GM21576 (cell line): ENCODE results near the gene CIBAR2.
"Not testable (repeated sequence)": the region's sequence is repeated elsewhere in the genome, so short reads cannot be mapped to it uniquely, and the experiment has no call there.

Experiments
- ATAC-seq: cut with Tn5 transposase; IDR thresholded peaks from one replicate; pipeline ENCODE4 v1.9.1; 2021; ENCODE audit warnings: mild to moderate bottlenecking, moderate library complexity; ENCODE audit not compliant: unreplicated experiment

CIBAR2 gene

DNA sequence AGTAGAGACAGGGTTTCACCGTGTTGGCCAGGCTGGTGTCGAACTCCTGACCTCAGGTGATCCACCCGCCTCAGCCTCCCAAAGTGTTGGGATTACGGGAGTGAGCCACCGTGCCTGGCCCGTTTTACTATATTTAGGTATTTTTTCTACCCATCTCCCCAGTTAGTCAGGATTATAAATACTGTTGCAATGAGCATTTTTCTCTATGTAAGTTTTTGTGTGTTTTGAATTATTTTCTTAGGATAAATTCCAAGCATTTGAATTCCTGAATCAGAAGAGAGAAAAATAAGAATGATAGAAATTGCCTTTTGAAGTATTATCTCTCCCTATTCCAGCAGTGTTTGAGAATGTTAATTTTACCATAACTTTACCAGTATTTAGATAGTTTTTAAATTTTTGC, 48.1 kb downstream of the CIBAR2 start:
- ATAC-seq = no peak

GRCh38 chr16:85062845-85063244, 49.4 kb downstream of the CIBAR2 start:
- ATAC-seq = no peak

DNA sequence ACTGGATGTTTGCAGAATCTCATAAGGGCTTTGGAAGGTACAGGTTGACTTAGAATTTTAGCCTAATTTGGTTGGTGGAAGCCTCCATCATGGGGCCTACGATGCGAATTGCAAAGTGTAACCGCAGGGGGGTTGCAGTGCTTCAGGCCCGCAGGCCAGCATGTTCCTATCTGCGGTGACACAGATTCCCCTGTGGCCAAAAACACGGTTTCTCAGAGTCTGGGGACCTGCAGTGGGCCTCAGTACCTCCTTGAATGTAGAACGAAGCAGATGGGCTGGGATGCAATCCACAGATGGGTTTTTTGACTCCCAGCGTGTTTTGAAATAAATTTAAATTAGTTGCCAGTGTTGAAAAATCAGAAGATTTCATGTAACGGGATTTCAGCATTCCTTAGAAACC, 49.9 kb downstream of the CIBAR2 start:
- ATAC-seq = no peak

- ATAC-seq = no peak
Measured at GRCh38 chr16:85061566-85061965, 50.7 kb downstream of the CIBAR2 start.

GRCh38 chr16:85058909-85059308, 53.4 kb downstream of the CIBAR2 start:
- ATAC-seq = no peak

GRCh38 chr16:85057948-85058347, 54.3 kb downstream of the CIBAR2 start:
- ATAC-seq = no peak

GRCh38 chr16:85057212-85057889, 54.9 kb downstream of the CIBAR2 start:
- ATAC-seq = no peak

GRCh38 chr16:85056211-85056748, 56.0 kb downstream of the CIBAR2 start:
- ATAC-seq = no peak

GRCh38 chr16:85055493-85056210, 56.6 kb downstream of the CIBAR2 start:
- ATAC-seq = peak; percentile 90

DNA sequence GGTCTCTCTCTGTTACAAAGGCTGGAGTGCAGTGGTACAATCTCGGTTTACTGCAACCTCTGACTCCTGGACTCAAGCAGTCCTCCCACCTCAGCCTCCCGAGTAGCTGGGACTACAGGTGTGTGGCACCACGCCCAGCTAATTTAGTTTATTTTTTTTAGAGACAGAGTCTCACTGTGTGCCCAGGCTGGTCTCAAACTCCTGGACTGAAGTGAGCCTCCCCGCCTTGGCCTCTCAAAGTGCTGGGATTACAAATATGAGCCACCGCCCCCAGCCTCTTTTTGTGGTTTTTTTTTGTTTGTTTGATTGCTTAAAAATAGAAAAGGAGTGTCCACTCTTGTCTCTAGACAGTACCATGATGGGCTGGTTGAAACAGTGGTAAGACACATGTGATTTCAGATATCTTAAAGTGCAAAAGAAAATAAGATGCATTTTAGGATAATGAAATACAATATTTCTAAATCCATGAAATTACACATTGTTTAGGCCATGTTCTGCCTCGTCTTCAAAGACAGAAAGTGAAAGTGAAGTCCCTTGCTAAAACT, 57.3 kb downstream of the CIBAR2 start:
- ATAC-seq = no peak

DNA sequence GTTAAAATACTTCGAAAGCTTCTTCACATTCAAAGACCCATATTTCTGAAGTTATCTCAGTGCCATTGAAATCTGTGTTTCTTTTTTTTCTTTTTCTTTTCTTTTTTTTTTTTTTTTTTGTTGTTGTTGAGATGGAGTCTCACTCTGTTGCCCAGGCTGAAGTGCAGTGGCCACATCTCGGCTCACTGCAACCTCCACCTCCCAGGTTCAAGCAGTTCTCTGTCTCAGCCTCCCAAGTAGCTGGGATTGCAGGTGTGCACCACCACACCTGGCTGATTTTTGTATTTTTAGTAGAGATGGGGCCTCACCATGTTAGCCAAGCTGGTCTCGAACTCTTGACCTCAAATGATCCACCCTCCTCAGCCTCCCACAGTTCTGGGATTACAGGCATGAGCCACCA, 58.0 kb downstream of the CIBAR2 start:
- ATAC-seq = not testable (repeated sequence)

- ATAC-seq = no peak
Measured at GRCh38 chr16:85052536-85052935, 59.7 kb downstream of the CIBAR2 start.

DNA sequence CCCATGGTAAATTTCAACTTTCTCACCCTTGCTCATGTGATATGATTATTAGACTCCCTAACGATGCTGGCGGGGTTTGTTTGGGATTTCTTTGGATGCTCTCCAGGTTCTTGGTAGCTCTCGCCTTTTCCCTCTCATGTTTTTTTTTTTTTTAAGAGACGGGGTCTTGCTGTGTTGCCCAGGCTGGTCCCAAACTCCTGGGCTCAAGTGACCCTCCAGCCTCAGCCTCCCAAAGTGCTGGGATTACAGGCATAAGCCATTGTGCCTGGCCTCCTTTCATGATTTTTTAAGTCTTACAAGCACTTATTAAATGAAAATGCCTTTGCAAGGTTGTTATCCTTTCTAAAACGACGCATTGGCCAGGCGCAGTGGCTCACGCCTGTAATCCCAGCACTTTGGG, 60.6 kb downstream of the CIBAR2 start:
- no peak for ATAC-seq

DNA sequence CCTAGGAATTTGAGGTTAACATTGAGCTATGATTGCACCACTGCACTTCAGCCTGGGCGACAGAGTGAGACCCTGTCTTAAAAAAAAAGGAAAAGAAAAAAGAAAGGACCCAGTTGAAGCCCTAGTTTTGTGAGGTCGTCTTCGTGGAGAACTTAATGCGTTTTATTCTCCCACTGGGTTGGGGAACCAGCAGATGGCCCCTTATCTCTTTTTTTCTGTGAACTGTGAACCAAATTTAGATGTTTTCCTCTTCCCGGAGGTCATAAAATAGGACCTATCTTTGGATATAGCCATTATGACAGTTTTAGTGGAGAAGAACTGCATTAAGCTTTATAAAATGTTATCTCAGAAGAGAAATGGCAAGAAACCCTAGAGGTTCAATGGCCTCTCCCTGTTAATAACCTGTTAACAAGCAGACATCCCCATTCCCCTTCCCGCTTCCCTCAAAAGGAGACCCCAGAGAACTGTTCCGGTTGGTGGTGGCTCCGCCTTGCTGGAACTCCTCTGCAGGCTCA, 61.1 kb downstream of the CIBAR2 start:
- no peak for ATAC-seq

DNA sequence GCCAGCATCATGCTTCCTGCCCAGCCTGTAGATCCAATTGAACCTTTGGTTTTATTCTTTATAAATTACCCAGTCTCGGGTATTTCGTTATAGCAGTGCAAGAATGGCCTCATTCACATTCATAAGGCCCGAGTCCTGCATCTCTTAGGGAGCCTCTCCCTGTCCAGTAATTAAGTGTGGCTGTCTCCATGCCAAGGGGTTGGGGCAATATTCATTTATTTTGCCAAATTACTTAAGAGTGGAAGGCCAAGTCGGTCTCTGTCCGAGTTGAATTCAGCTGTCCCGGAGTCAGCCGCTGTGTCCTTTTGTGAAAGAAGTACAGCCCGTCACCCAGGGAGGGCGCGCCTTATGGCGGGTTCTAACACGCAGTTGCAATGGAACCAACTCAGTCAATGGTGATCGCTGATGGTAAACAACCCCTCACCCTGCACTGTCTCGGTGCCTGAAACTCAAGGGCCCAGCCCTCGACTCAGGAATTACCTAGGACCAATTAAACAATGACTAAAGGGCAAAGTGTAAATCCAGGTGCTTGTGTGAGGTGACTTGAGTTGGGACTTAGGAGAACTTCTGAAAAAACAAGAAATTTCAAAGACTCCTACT, 62.5 kb downstream of the CIBAR2 start:
- no peak for ATAC-seq

- ATAC-seq = no peak
Measured at GRCh38 chr16:85048921-85049562, 63.2 kb downstream of the CIBAR2 start.
